Kasumi-1 (cell line): Measurements from ENCODE around the gene C20orf204.
A peak's percentile ranks its signal among the peaks of the same experiment; 100 is the strongest.
"Not testable (repeated sequence)": the region's sequence is repeated elsewhere in the genome, so short reads cannot be mapped to it uniquely, and the experiment has no call there.

Experiments
- DNase-seq, 2 experiments: peaks; one replicate each; lab custom pipeline; 2025; lab: John Stamatoyannopoulos, UW

C20orf204 gene

DNA sequence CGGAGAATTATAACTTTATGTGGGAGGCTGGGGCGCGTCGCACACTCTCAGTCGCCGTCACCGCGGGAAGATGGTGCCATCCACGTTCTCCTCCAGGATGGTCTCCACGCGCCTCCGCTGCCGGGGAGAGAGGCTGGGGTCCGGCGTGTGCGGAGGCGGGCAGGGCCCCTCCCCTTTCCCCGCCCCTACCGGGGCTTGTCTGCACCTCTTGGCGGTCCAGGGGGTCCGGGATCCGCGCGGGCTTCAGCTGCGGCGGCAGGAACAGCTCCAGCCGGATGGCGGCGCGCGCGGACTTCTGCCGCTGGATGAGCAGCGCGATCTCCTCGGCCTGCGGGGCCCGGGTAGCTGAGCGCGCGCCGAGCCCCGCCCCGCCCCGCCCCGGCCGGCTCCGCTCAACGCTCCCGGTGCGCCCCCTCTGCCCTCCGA lies 47.4 kb downstream of the C20orf204 start:
- peak; percentile 51 to 73 for DNase-seq

DNA sequence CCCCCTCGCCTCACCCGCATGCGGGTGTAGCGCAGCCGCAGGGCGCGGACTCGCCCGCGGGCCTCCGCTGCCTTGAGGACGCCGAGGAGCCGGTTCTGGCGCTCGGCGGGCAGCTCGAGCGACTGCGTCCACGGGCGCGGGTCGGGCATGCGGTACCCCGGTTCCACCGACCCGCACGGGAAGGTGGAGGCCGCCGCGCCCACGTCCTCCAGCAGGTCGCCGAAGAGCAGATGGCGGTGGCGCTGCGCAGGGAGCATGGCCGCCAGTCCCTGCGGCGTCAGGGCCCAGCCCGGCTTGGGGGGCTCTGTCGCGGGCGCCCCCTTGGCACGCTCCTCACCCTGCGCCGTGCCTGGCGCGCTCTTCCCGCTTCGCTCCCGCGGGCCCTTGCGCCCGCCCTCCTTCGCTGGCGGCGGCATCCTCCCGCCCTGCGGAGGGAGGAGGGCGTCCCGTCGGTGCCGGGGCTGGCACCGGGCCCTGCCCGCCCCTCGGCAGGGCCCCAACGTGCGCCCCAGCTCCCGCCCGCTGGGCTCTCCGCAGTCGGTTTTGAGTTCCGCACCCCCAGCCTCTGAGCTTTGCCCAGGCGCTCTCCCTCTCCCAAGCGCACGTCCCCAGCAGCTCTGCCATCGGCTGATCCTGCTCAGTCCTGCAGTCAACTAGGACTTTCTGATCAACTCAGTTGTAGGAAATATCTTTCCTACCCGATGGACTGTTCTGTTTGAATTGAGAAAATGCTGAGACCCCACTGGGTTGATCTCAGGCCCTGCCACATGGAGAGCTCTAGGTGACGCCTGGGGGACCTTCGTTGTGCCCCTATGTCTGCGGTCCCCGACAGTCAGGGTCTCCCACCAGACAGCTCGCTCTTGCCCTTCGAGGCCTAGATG lies 48.1 kb downstream of the C20orf204 start, which contains the start of gene LKAAEAR1:
Gene LKAAEAR1, minus strand, starts transcription at position 595 of the 881 bp plus-strand sequence. Its CDS starts 179 bp downstream, at position 416.
- DNase-seq, result peak in 1 of 2 experiments; percentile 30

DNA sequence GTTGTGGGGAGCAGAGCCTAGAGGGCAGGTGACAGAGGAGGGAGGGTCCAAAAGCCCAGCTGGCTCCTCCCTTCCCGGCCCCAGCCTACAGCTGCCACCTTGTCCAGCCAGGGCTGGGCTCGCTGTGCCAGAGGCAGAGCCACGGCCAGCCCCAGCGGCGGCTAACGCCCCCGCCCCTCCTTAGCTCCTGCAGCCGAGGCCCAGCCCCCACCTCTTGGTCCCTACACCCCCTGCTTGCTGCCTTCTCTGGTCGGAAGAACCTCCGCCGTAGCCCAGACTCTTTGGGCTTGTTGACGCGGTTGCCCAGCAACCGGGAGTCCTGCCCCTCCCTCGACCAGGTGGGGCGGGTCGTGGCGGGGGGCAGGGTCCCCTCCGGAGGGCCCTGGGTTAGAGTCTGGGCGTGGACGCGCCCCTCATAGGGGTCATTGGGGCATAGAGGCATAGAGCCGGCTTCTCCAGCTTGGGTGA lies 48.7 kb downstream of the C20orf204 start:
- no peak for DNase-seq

DNA sequence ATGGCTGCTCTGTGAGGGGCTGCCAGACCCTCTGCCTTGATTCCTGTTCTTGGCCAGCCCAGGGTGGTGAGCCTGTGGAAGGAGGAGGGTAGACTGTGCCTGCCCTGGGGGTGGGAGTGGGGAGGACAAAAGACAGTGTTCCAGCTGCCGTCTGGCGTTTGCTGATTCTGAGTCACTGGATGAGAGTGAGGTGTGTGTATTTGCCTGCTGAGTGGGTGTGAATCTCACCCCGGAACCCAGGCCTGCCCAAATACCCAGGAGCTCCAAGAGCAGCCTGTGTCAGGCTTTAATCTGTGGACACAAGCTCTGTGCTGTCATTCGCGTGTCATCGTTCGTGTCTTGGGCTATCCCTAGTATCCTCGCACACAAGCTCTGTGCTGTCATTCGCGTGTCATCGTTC lies 50.8 kb downstream of the C20orf204 start:
- no peak for DNase-seq

DNA sequence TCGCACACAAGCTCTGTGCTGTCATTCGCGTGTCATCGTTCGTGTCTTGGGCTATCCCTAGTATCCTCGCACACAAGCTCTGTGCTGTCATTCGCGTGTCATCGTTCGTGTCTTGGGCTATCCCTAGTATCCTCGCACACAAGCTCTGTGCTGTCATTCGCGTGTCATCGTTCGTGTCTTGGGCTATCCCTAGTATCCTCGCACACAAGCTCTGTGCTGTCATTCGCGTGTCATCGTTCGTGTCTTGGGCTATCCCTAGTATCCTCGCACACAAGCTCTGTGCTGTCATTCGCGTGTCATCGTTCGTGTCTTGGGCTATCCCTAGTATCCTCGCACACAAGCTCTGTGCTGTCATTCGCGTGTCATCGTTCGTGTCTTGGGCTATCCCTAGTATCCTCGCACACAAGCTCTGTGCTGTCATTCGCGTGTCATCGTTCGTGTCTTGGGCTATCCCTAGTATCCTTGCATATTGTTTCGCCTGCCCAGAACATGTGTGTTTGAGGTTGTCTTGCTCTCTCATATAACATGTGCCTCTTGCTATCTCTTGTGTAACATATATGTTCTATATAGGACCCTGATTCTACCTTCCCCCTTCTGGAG lies 51.3 kb downstream of the C20orf204 start:
- not testable (repeated sequence) for DNase-seq

DNA sequence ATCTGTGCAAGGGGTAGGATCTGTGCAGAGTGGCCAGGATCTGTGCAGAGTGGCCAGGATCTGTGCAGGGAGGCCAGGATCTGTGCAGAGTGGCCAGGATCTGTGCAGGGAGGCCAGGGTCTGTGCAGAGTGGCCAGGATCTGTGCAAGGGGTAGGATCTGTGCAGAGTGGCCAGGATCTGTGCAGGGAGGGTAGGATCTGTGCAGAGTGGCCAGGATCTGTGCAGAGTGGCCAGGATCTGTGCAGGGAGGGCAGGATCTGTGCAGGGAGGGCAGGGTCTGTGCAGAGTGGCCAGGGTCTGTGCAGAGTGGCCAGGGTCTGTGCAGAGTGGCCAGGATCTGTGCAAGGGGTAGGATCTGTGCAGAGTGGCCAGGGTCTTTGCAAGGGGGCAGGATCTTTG lies 52.6 kb downstream of the C20orf204 start:
- DNase-seq, result not testable (repeated sequence)
